Small intestine (tissue), 7 donors: Measurements from ENCODE around the gene OOSP3. TPM values are rescaled to one million over a fixed set of nuclear protein-coding genes. Genes with fewer than 3 reads are reported as not detected.

Source experiments
- DNase-seq, 2 donors: peaks; one replicate each; pipeline versions ENCODE4 v3.0.0 to v3.0.0-alpha.2; 2013
- FAIRE-seq: peaks from 2 replicates; lab custom pipeline; 2012; peaks lifted over from hg19 to GRCh38; lab: Jason Lieb, UNC
- H3K27ac ChIP-seq, 3 donors: one replicate each; pipeline ENCODE4 v1.5.1; 2013; ENCODE audit warnings: low read length in 2 of 3, mild to moderate bottlenecking in 2 of 3, control low read depth in 1 of 3, inconsistent platforms in 1 of 3, low read depth in 1 of 3, moderate library complexity in 1 of 3
- H3K27me3 ChIP-seq, 3 donors: one replicate each; pipeline ENCODE4 v1.6.1; 2013; ENCODE audit warnings: low read length in 3 of 3, inconsistent platforms in 1 of 3; ENCODE audit not compliant: control insufficient read depth in 3 of 3, insufficient read depth in 3 of 3
- H3K36me3 ChIP-seq, 3 donors: one replicate each; pipeline ENCODE4 v1.6.1; 2013; ENCODE audit warnings: low read length in 3 of 3, inconsistent platforms in 1 of 3, low read depth in 1 of 3, mild to moderate bottlenecking in 1 of 3, moderate library complexity in 1 of 3; ENCODE audit not compliant: control insufficient read depth in 3 of 3, insufficient read depth in 2 of 3
- H3K4me1 ChIP-seq, 3 donors: one replicate each; pipeline ENCODE4 v1.6.1; 2013; ENCODE audit warnings: low read length in 2 of 3, inconsistent platforms in 1 of 3, low read depth in 1 of 3, mild to moderate bottlenecking in 1 of 3, moderate library complexity in 1 of 3; ENCODE audit not compliant: control insufficient read depth in 3 of 3, insufficient read depth in 2 of 3
- H3K4me3 ChIP-seq, 3 donors: one replicate each; pipeline ENCODE4 v1.5.1; 2013; ENCODE audit warnings: low read length in 3 of 3, control low read depth in 1 of 3, inconsistent platforms in 1 of 3, low read depth in 1 of 3, mild to moderate bottlenecking in 1 of 3, moderate library complexity in 1 of 3
- H3K9me3 ChIP-seq, 2 donors: one replicate each; pipeline ENCODE4 v1.6.1; 2013; ENCODE audit warnings: low read depth in 1 of 2, low read length in 1 of 2; ENCODE audit not compliant: control insufficient read depth in 2 of 2, insufficient read depth in 1 of 2
- WGBS, 3 donors: extraction: QIAGEN DNeasy Blood & Tissue Kit; methylation state at CpG; one replicate each; pipeline ENCODE4 v1.1.7; 2013; 5-methylcytosine and 5-hydroxymethylcytosine counted together
- polyA plus RNA-seq, 4 donors: library from polyadenylated mRNA; stranded (reverse) in 3 of 4; unstranded in 1 of 4; fragments of 200-250 nt in 3 of 4; fragments of 120-200 nt in 1 of 4; gene quantifications; one replicate each; pipeline versions ENCODE4 v1.2.1 to v1.2.3, GENCODE V29; 2013
- donor health status: healthy with polysubstance abuse.
- donor health status: control.
- donor health status: control.
- donor health status: Bipolar disorder and iron deficiency.
- donor health status: healthy.

OOSP3 gene
- polyA plus RNA-seq, 4 donors: not detected

- Histone ChIP-seq H3K9me3 (peaks cover 0 to 3% of the 10 kb centered on the region in 2 donors), H3K4me3 (no peak overlapping the region), H3K4me1 (no peaks in the 10 kb centered on the region), H3K36me3 (no peaks in the 10 kb centered on the region), H3K27me3 (no peaks in the 10 kb centered on the region), H3K27ac (no peak overlapping the region)
- DNase-seq (no peak), FAIRE-seq (no peak)
- WGBS, 3 donors: 84 to 88% (median 87%) methylated on average over 4 of the region's 4 CpGs
Observed at GRCh38 chr11:59941091-59941490, 62.5 kb downstream of the OOSP3 start.

GRCh38 chr11:59943997-59944714, 65.6 kb downstream of the OOSP3 start:
- DNase-seq (no peak), FAIRE-seq (no peak)
- no peak overlapping the region for H3K27ac ChIP-seq
- 90 to 94% (median 91%) methylated on average over 3 of the region's 3 CpGs for WGBS, 3 donors
- H3K9me3 ChIP-seq: peaks cover 0 to 3% of the 10 kb centered on the region in 2 donors
- H3K36me3 ChIP-seq: no peaks in the 10 kb centered on the region
- H3K27me3 ChIP-seq: no peaks in the 10 kb centered on the region
- no peaks in the 10 kb centered on the region for H3K4me1 ChIP-seq
- H3K4me3 ChIP-seq: no peak overlapping the region

GRCh38 chr11:59944720-59945119, 66.1 kb downstream of the OOSP3 start:
- no peak for DNase-seq
- H3K27ac ChIP-seq: no peak overlapping the region
- WGBS, 3 donors: 51 to 61% (median 57%) methylated on average over 2 of the region's 2 CpGs
- no peaks in the 10 kb centered on the region for H3K27me3 ChIP-seq
- H3K36me3 ChIP-seq: no peaks in the 10 kb centered on the region
- no peak overlapping the region for H3K4me3 ChIP-seq
- FAIRE-seq: no peak
- H3K4me1 ChIP-seq: no peaks in the 10 kb centered on the region
- peaks cover 0 to 3% of the 10 kb centered on the region in 2 donors for H3K9me3 ChIP-seq

Other genes starting within 250 kb of the OOSP3 start
- gene PATL1, start 209.7 kb upstream of the OOSP3 start, polyA plus RNA-seq: 10 to 100 TPM; 14.5 to 36.2 (median 19.0) TPM
- gene OR10V1, start 164.9 kb upstream of the OOSP3 start, polyA plus RNA-seq: not detected
- gene STX3, start 123.4 kb upstream of the OOSP3 start, polyA plus RNA-seq: 10 to 100 TPM; 34.9 to 91.8 (median 60.8) TPM
- gene MRPL16, start 68.0 kb upstream of the OOSP3 start, polyA plus RNA-seq: 100 to 1,000 TPM in 1 of 4 donors, 10 to 100 TPM in 3; 41.1 to 113 (median 58.6) TPM
- 1 to 10 TPM in 1 of 4 donors, under 1 TPM in 1, not detected in 2; 0.13 to 2.1 TPM for gene CBLIF, start 33.3 kb upstream of the OOSP3 start, polyA plus RNA-seq
- gene TCN1, start 12.3 kb upstream of the OOSP3 start, polyA plus RNA-seq: 1 to 10 TPM in 1 of 4 donors, under 1 TPM in 1, not detected in 2; 0.03 to 1.9 TPM
- gene OOSP1, start 59.6 kb downstream of the OOSP3 start, polyA plus RNA-seq: not detected
- under 1 TPM in 1 of 4 donors, not detected in 3; 0.09 TPM for gene OOSP4A, start 85.3 kb downstream of the OOSP3 start, polyA plus RNA-seq
- not detected for gene OOSP4B, start 138.4 kb downstream of the OOSP3 start, polyA plus RNA-seq
- not detected for gene OOSP2, start 161.6 kb downstream of the OOSP3 start, polyA plus RNA-seq
- gene MS4A3, start 177.9 kb downstream of the OOSP3 start, polyA plus RNA-seq: under 1 TPM in 1 of 4 donors, not detected in 3; 0.38 TPM
- under 1 TPM in 3 of 4 donors, not detected in 1; 0.01 to 0.81 (median 0.45) TPM for gene MS4A2, start 209.9 kb downstream of the OOSP3 start, polyA plus RNA-seq